Peyer's patch (tissue), 4 donors: ENCODE results near the gene TUBB4A.

Source experiments
- CTCF ChIP-seq, 6 experiments: fragments of 450-650 bp in 4 of 6; fragments of 200-600 bp in 2 of 6; sonication (generic) in 1 of 6; IDR thresholded peaks; one replicate each; pipeline ENCODE4 v1.5.1; 2017 to 2019; ENCODE audit warnings: antibody characterized with exemption in 6 of 6, mild to moderate bottlenecking in 3 of 6, moderate library complexity in 1 of 6
- POLR2A ChIP-seq, 2 donors: fragments of 450-650 bp; IDR thresholded peaks; one replicate each; pipeline ENCODE4 v1.5.1; 2017; ENCODE audit warnings: antibody characterized with exemption in 2 of 2, mild to moderate bottlenecking in 2 of 2, moderate library complexity in 2 of 2

- TF ChIP-seq CTCF (IDR thresholded peaks at IDR 0.05) (no peak), POLR2A (IDR thresholded peaks at IDR 0.05) (no peak)
These were observed 21.2 kb downstream of the TUBB4A start for GRCh38 chr19:6480848-6481415.
